GM13977 (cell line): ENCODE results near the gene CFAP90.
A peak's percentile ranks its signal among the peaks of the same experiment; 100 is the strongest.

Experiments
- DNase-seq: peaks from one replicate; pipeline ENCODE4 v3.0.0; 2012; ENCODE audit warnings: low spot score
- in situ Hi-C: fragments of 300-500 bp; cut with MboI; formaldehyde crosslinking; loops from one replicate; pipeline ENCODE4 v1.12.0; 2022; ENCODE audit warnings: low sequenced_read_pairs, low pct_unique_long_range_greater_than_20kb, mixed read lengths, inconsistent platforms; ENCODE audit not compliant: unreplicated experiment
- TF ChIP-seq, protein P1 (sequence below): IDR thresholded peaks from 2 replicates; pipeline ENCODE4 v1.5.1; 2012; ENCODE audit warnings: mild to moderate bottlenecking, control low read depth; ENCODE audit not compliant: insufficient read depth; ENCODE audit errors: extremely low read depth, missing control alignments

Gene CFAP90

DNA sequence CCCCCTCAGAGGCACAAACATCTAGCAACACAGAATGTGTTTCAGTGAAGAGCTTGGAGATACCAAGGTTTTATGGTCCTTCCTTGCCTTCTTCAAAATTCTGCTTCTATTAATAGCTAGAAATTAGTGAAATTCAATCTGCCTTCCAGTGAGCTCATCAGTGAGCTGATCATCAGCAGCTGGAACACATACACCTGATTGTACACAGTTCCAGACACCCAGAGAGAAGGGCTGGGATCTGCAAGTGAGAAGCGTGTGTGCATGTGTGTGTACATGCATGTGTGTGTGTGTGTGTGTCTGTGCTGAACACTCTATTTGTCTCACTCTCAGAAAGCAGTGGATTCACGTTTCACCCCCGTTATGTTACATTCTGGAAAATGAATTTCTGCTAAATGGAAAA lies 28.5 kb downstream of the CFAP90 start:
- no peak for DNase-seq
- in situ Hi-C loops: no loop called here
- TF ChIP-seq, protein P1, sequence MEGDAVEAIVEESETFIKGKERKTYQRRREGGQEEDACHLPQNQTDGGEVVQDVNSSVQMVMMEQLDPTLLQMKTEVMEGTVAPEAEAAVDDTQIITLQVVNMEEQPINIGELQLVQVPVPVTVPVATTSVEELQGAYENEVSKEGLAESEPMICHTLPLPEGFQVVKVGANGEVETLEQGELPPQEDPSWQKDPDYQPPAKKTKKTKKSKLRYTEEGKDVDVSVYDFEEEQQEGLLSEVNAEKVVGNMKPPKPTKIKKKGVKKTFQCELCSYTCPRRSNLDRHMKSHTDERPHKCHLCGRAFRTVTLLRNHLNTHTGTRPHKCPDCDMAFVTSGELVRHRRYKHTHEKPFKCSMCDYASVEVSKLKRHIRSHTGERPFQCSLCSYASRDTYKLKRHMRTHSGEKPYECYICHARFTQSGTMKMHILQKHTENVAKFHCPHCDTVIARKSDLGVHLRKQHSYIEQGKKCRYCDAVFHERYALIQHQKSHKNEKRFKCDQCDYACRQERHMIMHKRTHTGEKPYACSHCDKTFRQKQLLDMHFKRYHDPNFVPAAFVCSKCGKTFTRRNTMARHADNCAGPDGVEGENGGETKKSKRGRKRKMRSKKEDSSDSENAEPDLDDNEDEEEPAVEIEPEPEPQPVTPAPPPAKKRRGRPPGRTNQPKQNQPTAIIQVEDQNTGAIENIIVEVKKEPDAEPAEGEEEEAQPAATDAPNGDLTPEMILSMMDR: no peak

DNA sequence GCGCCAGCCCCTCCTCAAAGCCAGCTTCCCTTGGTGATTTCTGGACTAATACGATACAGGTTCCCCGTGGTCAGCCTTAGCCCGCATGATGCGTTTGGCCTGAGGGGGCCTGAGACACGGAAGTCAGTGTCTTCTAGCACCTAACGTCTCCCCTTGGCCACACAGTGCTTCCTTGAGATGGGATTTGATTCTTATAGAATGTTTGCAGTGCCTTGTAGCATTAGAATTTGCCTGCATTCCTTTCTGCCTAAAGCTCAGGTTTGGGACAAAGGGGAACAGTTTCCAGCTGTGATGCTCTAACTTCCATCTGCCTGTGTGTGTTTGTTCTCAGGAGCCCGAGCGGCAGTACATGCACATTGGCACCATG lies 34.4 kb downstream of the CFAP90 start:
- in situ Hi-C loops: no loop called here
- TF ChIP-seq, protein P1: no peak
- DNase-seq: no peak

DNA sequence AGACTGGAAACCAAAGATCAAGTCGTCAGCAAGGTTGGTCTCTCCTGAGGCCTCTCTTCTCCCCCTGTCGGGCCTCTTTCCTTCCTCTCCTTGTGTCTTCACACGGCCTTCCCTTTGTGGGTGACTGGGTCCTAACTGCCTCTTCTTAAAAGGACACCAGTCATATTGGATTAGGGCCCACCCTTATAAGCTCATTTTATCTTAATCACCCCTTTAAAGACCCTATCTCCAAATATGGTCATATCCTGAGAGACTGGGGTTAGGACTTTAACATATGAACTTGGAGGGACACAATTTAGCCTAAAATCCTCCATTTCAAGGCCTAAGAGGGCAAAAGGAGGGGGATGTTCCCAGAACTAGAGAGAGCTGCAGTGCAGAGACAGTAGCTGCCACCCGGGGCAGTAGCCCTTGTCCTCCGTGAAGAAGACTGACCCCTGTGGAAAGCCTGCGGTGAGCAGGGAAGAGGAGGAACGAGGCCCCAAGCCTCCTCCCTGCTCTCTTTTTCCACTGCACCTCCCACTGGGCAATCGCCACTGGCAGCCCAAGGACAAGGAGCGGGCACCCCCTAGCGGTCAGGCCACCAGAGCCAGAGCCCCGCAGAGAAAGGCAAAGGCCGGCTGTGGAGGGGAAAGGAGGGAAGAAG lies 34.9 kb downstream of the CFAP90 start:
- TF ChIP-seq, protein P1: peak; percentile 98
- in situ Hi-C loops: no loop called here
- DNase-seq: peak; percentile 82

DNA sequence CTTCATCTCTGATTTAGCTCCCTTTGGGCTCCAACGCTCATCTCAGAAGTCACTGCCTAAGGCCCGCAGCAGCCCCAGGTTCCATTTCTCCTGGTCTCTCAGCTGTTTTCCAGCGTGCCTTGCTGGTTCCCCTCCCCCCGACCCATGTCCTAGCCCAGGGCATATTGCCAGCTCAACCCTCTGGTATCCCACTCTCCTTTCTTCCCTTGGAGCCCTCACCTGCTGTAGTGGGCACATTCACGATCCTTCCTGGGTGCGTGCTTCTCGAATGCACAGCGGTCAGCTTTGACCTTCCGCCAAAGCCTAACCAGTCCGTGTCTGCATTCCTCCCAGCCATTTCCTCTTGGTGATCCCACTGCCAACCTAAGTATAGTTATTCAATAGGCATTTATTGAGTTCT lies 36.1 kb downstream of the CFAP90 start:
- TF ChIP-seq, protein P1: no peak
- no peak for DNase-seq
- in situ Hi-C loops: no loop called here

DNA sequence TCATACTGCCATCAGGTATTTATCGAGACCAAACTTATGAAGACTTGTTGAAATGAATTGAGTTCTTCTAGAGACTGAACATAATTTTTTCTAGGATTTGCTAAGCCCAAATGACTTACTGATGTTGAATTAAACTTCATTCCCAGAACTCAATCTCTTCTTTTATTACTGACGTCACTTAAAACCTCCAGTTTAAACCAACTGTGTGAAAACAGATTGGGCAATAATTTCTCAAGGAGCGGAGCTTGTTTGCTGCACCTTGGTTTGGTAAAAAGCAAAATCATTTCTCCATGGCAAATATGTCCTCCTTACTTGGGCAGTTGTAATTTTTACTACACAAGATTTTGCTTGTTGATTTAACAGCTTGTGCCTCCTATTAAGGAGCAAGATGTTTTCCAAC lies 37.4 kb downstream of the CFAP90 start:
- in situ Hi-C loops: no loop called here
- DNase-seq: no peak
- TF ChIP-seq, protein P1: no peak

DNA sequence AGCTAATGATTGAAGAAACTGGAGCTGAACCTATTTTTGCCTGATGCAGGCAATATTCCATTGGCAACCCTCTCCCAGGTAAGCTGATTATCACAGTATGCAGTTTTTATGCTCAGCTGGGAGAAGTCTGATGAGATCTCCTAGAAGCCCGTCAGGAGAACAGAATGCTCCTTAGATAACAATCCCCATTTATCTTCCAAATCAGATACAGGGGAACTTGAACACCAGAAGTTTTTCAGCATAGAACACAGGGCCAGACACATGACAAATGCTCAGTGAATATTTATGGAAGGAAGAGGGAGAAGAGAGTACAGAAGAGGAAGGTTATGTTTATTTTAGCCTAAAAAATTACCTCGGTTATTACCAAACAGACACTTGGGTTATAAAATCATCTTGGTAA lies 37.9 kb downstream of the CFAP90 start:
- DNase-seq: no peak
- in situ Hi-C loops: no loop called here
- TF ChIP-seq, protein P1: no peak
